Lung (tissue), 12 donors: Measurements from ENCODE around the gene AASDH. TPM values are rescaled to one million over a fixed set of nuclear protein-coding genes. Genes with fewer than 3 reads are reported as not detected.

Source experiments
- ATAC-seq: fragments of 200-7000 bp; cut with Tn5 transposase; one replicate; pipeline ENCODE4 v1.9.1; 2020; ENCODE audit warnings: moderate number of reproducible peaks; ENCODE audit not compliant: insufficient read depth, low FRiP score
- DNase-seq, 3 donors: peaks; one replicate each; pipeline ENCODE4 v3.0.0-alpha.2; 2013 to 2017
- H3K27ac ChIP-seq, 2 donors: one replicate each; pipeline ENCODE4 v1.5.1; 2013; ENCODE audit warnings: mild to moderate bottlenecking in 2 of 2, moderate library complexity in 2 of 2, control low read depth in 1 of 2, inconsistent platforms in 1 of 2, low read depth in 1 of 2, low read length in 1 of 2
- H3K27me3 ChIP-seq, 3 donors: one replicate each; pipeline ENCODE4 v1.5.1; 2013; ENCODE audit warnings: low read length in 2 of 3; ENCODE audit not compliant: control insufficient read depth in 3 of 3, insufficient read depth in 3 of 3
- H3K36me3 ChIP-seq, 4 donors: one replicate each; pipeline ENCODE4 v1.5.1; 2013; ENCODE audit warnings: low read length in 4 of 4, mild to moderate bottlenecking in 1 of 4, moderate library complexity in 1 of 4; ENCODE audit not compliant: control insufficient read depth in 4 of 4, insufficient read depth in 4 of 4
- H3K4me1 ChIP-seq, 5 donors: one replicate each; pipeline ENCODE4 v1.5.1; 2013; ENCODE audit warnings: low read length in 5 of 5, mild to moderate bottlenecking in 2 of 5, moderate library complexity in 1 of 5; ENCODE audit not compliant: control insufficient read depth in 5 of 5, insufficient read depth in 5 of 5
- H3K4me3 ChIP-seq: one replicate; pipeline ENCODE4 v1.5.1; 2013; ENCODE audit warnings: mild to moderate bottlenecking, control low read depth, moderate library complexity
- H3K9ac ChIP-seq, 2 donors: one replicate each; pipeline ENCODE4 v1.5.1; 2013; ENCODE audit warnings: low read length in 2 of 2, control low read depth in 1 of 2; ENCODE audit not compliant: insufficient read depth in 1 of 2
- H3K9me3 ChIP-seq, 4 donors: one replicate each; pipeline ENCODE4 v1.5.1; 2013; ENCODE audit warnings: low read length in 3 of 4, mild to moderate bottlenecking in 1 of 4, moderate library complexity in 1 of 4; ENCODE audit not compliant: control insufficient read depth in 4 of 4, insufficient read depth in 3 of 4
- CTCF ChIP-seq: IDR thresholded peaks from 2 replicates; pipeline ENCODE4 v1.5.1; 2012; ENCODE audit warnings: mild to moderate bottlenecking; ENCODE audit errors: control extremely low read depth, extremely low read depth
- WGBS, 2 donors: extraction: QIAGEN DNeasy Blood & Tissue Kit; methylation state at CpG; one replicate each; pipeline ENCODE4 v1.1.7; 2013; 5-methylcytosine and 5-hydroxymethylcytosine counted together
- polyA plus RNA-seq, 2 donors: library from polyadenylated mRNA; stranded (reverse); fragments of 200-250 nt; gene quantifications; one replicate each; pipeline ENCODE4 v1.2.1, GENCODE V29; 2013
- total RNA-seq, 2 donors: library from RNA; depleted of rRNA in 1 of 2; stranded (reverse); fragments of >200 nt in 1 of 2; gene quantifications; one replicate each; pipeline ENCODE4 v1.2.1, GENCODE V29; 2014 to 2021
- donor health status: control.
- donor health status: control.
- donor health status: Bipolar disorder and iron deficiency.
- donor health status: healthy.
- donor health status: DM: yes; HTN: yes; CAD: no.

AASDH gene
- total and polyA plus RNA-seq, 4 donors: 2.4 to 23.4 (median 7.2) TPM

- Histone ChIP-seq H3K9me3 (peaks cover 0 to 2% (median 0%) of the 10 kb centered on the region in 4 donors), H3K4me1 (peaks cover 0 to 23% (median 0%) of the 10 kb centered on the region in 5 donors), H3K9ac (no peak overlapping the region), H3K27ac (no peak overlapping the region), H3K4me3 (no peak overlapping the region), H3K36me3 (peaks cover 0 to 4% (median 0%) of the 10 kb centered on the region in 4 donors), H3K27me3 (no peaks in the 10 kb centered on the region)
- no peak for TF ChIP-seq CTCF
- DNase-seq (peak in 1 of 3 donors; percentile 60), ATAC-seq (no peak)
- 87 to 96% methylated on average over 5 of the region's 5 CpGs for WGBS, 2 donors
These were observed 76.7 kb downstream of the AASDH start for GRCh38 chr4:56310401-56311125.

GRCh38 chr4:56308384-56308783, 78.9 kb downstream of the AASDH start:
- no peak for TF ChIP-seq CTCF
- Histone ChIP-seq H3K9ac (no peak overlapping the region), H3K9me3 (no peaks in the 10 kb centered on the region), H3K27ac (no peak overlapping the region), H3K36me3 (no peaks in the 10 kb centered on the region), H3K4me1 (peaks cover 0 to 23% (median 0%) of the 10 kb centered on the region in 5 donors), H3K4me3 (no peak overlapping the region), H3K27me3 (no peaks in the 10 kb centered on the region)
- DNase-seq (no peak), ATAC-seq (no peak)
- WGBS, 2 donors: 94 to 95% methylated on average over 4 of the region's 4 CpGs

DNA sequence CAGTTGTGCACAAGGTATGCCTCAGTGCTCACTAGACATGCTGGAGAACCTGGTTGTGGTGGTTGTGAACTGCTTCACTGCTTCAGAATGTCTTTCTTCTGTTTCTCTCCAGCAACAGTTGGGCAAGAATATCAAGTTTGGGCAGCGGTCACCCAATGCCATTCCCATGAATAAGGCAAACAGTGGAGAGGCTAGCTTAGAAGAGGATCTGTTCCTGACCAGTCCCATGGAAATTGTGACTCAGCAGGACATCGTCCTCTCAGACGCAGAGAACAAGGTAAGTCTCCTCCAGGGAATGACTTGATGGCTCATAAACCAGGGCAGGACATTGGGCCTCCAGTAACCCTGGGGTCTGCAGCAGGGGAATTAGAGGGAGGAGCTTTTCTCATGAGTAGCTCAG, 79.9 kb downstream of the AASDH start:
- ATAC-seq (no peak), DNase-seq (no peak)
- no peak overlapping the region for H3K4me3 ChIP-seq
- no peak overlapping the region for H3K27ac ChIP-seq
- H3K9me3 ChIP-seq: no peaks in the 10 kb centered on the region
- H3K36me3 ChIP-seq: no peaks in the 10 kb centered on the region
- WGBS, 2 donors: 90 to 95% methylated on average over 3 of the region's 3 CpGs
- H3K4me1 ChIP-seq: peaks cover 0 to 23% (median 0%) of the 10 kb centered on the region in 5 donors
- no peak overlapping the region for H3K9ac ChIP-seq
- no peaks in the 10 kb centered on the region for H3K27me3 ChIP-seq
- TF ChIP-seq CTCF: no peak
